Chondrocyte (in vitro differentiated cells): Measurements from ENCODE around the gene KDM4B. TPM values are rescaled to one million over a fixed set of nuclear protein-coding genes. Genes with fewer than 3 reads are reported as not detected.
"Not testable (repeated sequence)": the region's sequence is repeated elsewhere in the genome, so short reads cannot be mapped to it uniquely, and the experiment has no call there.

Source experiments
- DNase-seq: peaks from one replicate; pipeline ENCODE4 v3.0.0; 2021; ENCODE audit warnings: mixed read lengths, low spot score
- H3K27ac Mint-ChIP-seq: one replicate; pipeline ENCODE4 v1.8.0; 2021; ENCODE audit warnings: mild to moderate bottlenecking, moderate library complexity, mixed read lengths; ENCODE audit not compliant: unreplicated experiment
- H3K27me3 Mint-ChIP-seq: 2 replicates; pipeline ENCODE4 v1.8.0; 2021; ENCODE audit warnings: low read depth, mixed read lengths
- H3K36me3 Mint-ChIP-seq: 2 replicates; pipeline ENCODE4 v1.8.0; 2021; ENCODE audit warnings: low read depth, mixed read lengths
- H3K4me1 Mint-ChIP-seq: 2 replicates; pipeline ENCODE4 v1.8.0; 2021; ENCODE audit warnings: low read depth, mild to moderate bottlenecking, mixed read lengths
- H3K4me3 Mint-ChIP-seq: one replicate; pipeline ENCODE4 v1.8.0; 2021; ENCODE audit warnings: mild to moderate bottlenecking, moderate library complexity, mixed read lengths; ENCODE audit not compliant: unreplicated experiment
- H3K9me3 Mint-ChIP-seq: 2 replicates; pipeline ENCODE4 v1.8.0; 2021; ENCODE audit warnings: low read depth, mixed read lengths
- CTCF ChIP-seq: fragments of 200-600 bp; sonication (generic); IDR thresholded peaks from 2 replicates; pipeline ENCODE4 v1.5.0; 2021; ENCODE audit warnings: antibody characterized with exemption, mild to moderate bottlenecking, moderate library complexity
- total RNA-seq: library from RNA; stranded (reverse); gene quantifications from 3 replicates; pipeline ENCODE4 v1.2.1, GENCODE V29; 2021

Gene KDM4B
- total RNA-seq, 1 donor from 2014 or later: 52.2 TPM

- Mint-ChIP-seq H3K27ac (no peak overlapping the region), H3K36me3 (peaks cover 21% of the 10 kb centered on the region), H3K27me3 (no peaks in the 10 kb centered on the region), H3K4me1 (no peaks in the 10 kb centered on the region), H3K9me3 (no peaks in the 10 kb centered on the region), H3K4me3 (no peak overlapping the region)
- DNase-seq: no peak
- no peak for TF ChIP-seq CTCF
These were observed 17.3 kb upstream of the KDM4B start for GRCh38 chr19:4951656-4952055.

- Mint-ChIP-seq H3K4me1 (no peaks in the 10 kb centered on the region), H3K27ac (no peak overlapping the region), H3K4me3 (no peak overlapping the region), H3K36me3 (peaks cover 17% of the 10 kb centered on the region), H3K27me3 (no peaks in the 10 kb centered on the region), H3K9me3 (no peaks in the 10 kb centered on the region)
- no peak for DNase-seq
- TF ChIP-seq CTCF: no peak
These were observed 16.0 kb upstream of the KDM4B start for GRCh38 chr19:4952945-4953344.

- not testable (repeated sequence) for H3K9me3 Mint-ChIP-seq, H3K27me3 Mint-ChIP-seq, DNase-seq, H3K4me1 Mint-ChIP-seq, H3K4me3 Mint-ChIP-seq
- Mint-ChIP-seq H3K27ac (peak overlapping the region; percentile 12), H3K36me3 (peaks cover 19% of the 10 kb centered on the region)
These were observed 14.4 kb upstream of the KDM4B start for GRCh38 chr19:4954320-4955149.

- peaks cover 19% of the 10 kb centered on the region for H3K36me3 Mint-ChIP-seq
- no peak overlapping the region for H3K27ac Mint-ChIP-seq
- TF ChIP-seq CTCF: no peak
- H3K4me1 Mint-ChIP-seq: no peaks in the 10 kb centered on the region
- no peaks in the 10 kb centered on the region for H3K9me3 Mint-ChIP-seq
- H3K27me3 Mint-ChIP-seq: no peaks in the 10 kb centered on the region
- H3K4me3 Mint-ChIP-seq: no peak overlapping the region
- no peak for DNase-seq
These were observed 13.6 kb upstream of the KDM4B start for GRCh38 chr19:4955274-4955673.

- H3K36me3 Mint-ChIP-seq: peaks cover 15% of the 10 kb centered on the region
- no peaks in the 10 kb centered on the region for H3K27me3 Mint-ChIP-seq
- H3K9me3 Mint-ChIP-seq: no peaks in the 10 kb centered on the region
- no peak overlapping the region for H3K27ac Mint-ChIP-seq
- no peak overlapping the region for H3K4me3 Mint-ChIP-seq
- H3K4me1 Mint-ChIP-seq: no peaks in the 10 kb centered on the region
- DNase-seq: no peak
- TF ChIP-seq CTCF: no peak
These were observed 10.9 kb upstream of the KDM4B start for GRCh38 chr19:4957981-4958380.
